Measurements from ENCODE around the gene ENTPD8.

Gene ENTPD8

GRCh38 chr9:137397675-137398423 is 43.3 kb downstream of the ENTPD8 start:
- Mint-ChIP-seq H3K9me3 (no peaks in the 10 kb centered on the region), H3K4me3 (no peak overlapping the region), H3K27ac (ENCODE audit: low read depth) (no peak overlapping the region), H3K4me1 (peaks cover 26% of the 10 kb centered on the region), H3K36me3 (ENCODE audit: insufficient read depth) (peaks cover 5% of the 10 kb centered on the region), H3K27me3 (no peaks in the 10 kb centered on the region)
- ATAC-seq (replicated peaks; ENCODE audit: extremely low read depth, poor library complexity, severe bottlenecking) (no peak), DNase-seq (ENCODE audit: low spot score in 2 of 2) (no peak)

DNA sequence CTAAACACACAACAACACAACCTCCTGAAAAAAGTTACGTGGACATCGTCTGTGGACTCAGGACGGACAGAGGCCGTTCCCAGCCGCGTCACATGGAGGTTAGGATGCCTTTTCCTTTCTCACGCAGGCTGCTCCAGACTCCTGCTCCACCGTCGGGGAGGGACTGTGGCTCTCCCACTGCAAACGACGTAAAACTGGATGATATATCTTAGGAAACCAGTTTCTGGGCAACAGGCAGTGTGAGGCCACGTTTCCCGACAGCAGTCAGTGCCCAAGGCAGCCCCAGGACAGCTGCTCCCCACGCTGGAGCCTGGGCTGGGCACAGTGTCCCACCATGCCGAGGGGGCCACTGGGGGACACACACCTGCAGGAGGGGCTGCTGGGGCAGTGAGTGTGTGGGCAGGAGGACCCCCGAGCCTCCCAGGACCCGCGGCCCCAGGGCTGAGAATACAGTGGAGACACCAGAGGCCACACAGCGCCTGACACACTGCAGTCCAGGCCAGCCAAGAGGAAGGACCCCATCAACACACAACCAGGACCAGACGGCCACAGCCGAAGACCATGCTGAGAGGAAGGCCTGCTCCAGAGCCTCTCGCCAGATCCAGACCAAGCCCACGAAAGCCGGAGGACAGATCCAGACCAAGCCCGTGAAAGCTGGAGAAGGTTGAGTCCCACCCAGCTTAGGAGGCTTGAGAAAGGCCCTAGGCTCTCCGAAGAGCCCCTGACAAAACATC is 44.4 kb downstream of the ENTPD8 start:
- peaks cover 18% of the 10 kb centered on the region for H3K4me1 Mint-ChIP-seq
- ATAC-seq (replicated peaks; ENCODE audit: extremely low read depth, poor library complexity, severe bottlenecking) (no peak), DNase-seq (ENCODE audit: low spot score in 2 of 2) (no peak)
- H3K4me3 Mint-ChIP-seq: no peak overlapping the region
- H3K36me3 Mint-ChIP-seq (ENCODE audit: insufficient read depth): peaks cover 2% of the 10 kb centered on the region
- no peak overlapping the region for H3K27ac Mint-ChIP-seq (ENCODE audit: low read depth)
- no peaks in the 10 kb centered on the region for H3K9me3 Mint-ChIP-seq
- H3K27me3 Mint-ChIP-seq: no peaks in the 10 kb centered on the region

DNA sequence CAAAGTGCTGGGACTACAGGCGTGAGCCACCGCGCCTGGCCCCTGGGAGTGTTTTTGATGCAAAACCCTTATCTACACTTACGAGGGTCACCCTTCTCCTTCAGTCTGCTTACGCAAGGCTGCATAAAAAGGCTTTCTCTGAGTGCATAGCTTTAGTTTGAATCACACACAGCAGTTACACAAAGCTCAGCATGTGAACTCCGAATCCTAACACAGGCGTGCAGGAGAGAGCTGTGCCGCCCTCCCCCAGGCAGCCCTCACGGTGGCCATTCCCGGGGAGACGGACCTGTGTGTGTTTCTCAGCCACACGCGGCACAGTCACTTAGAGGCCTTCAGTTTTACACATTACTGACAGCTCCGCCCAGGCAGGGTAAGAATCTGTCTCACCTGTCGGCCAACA is 44.9 kb downstream of the ENTPD8 start:
- Mint-ChIP-seq H3K4me1 (peaks cover 18% of the 10 kb centered on the region), H3K27ac (ENCODE audit: low read depth) (no peak overlapping the region), H3K9me3 (no peaks in the 10 kb centered on the region), H3K4me3 (no peak overlapping the region), H3K36me3 (ENCODE audit: insufficient read depth) (peaks cover 2% of the 10 kb centered on the region), H3K27me3 (no peaks in the 10 kb centered on the region)
- ATAC-seq (replicated peaks; ENCODE audit: extremely low read depth, poor library complexity, severe bottlenecking) (no peak), DNase-seq (ENCODE audit: low spot score in 2 of 2) (no peak)

DNA sequence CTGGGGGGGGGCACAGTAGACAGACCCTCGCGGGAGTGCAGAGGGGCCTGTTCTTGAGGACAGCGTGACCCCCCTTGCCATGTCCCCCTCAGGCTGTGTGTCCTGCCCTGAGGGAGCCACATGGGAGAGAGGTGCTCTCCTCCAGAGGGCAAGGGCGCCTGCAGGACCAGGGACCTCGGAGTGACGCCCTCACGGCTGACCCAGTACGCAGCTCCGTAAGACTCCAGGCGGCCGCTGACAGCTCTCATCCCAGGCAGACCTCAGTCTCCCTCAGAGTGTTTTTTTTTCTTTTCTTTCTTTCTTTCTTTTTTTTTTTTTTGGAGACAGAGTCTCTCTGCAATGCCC is 45.5 kb downstream of the ENTPD8 start:
- no peaks in the 10 kb centered on the region for H3K9me3 Mint-ChIP-seq
- ATAC-seq (replicated peaks; ENCODE audit: extremely low read depth, poor library complexity, severe bottlenecking) (no peak), DNase-seq (ENCODE audit: low spot score in 2 of 2) (no peak)
- peaks cover 18% of the 10 kb centered on the region for H3K4me1 Mint-ChIP-seq
- H3K27ac Mint-ChIP-seq (ENCODE audit: low read depth): no peak overlapping the region
- H3K27me3 Mint-ChIP-seq: no peaks in the 10 kb centered on the region
- no peaks in the 10 kb centered on the region for H3K36me3 Mint-ChIP-seq (ENCODE audit: insufficient read depth)
- no peak overlapping the region for H3K4me3 Mint-ChIP-seq

GRCh38 chr9:137394866-137395665 is 46.1 kb downstream of the ENTPD8 start:
- no peaks in the 10 kb centered on the region for H3K27me3 Mint-ChIP-seq
- H3K9me3 Mint-ChIP-seq: no peaks in the 10 kb centered on the region
- H3K36me3 Mint-ChIP-seq (ENCODE audit: insufficient read depth): no peaks in the 10 kb centered on the region
- peaks cover 18% of the 10 kb centered on the region for H3K4me1 Mint-ChIP-seq
- no peak overlapping the region for H3K4me3 Mint-ChIP-seq
- no peak overlapping the region for H3K27ac Mint-ChIP-seq (ENCODE audit: low read depth)
- no peak for DNase-seq (ENCODE audit: low spot score in 2 of 2)
- no peak for ATAC-seq (replicated peaks; ENCODE audit: extremely low read depth, poor library complexity, severe bottlenecking)

DNA sequence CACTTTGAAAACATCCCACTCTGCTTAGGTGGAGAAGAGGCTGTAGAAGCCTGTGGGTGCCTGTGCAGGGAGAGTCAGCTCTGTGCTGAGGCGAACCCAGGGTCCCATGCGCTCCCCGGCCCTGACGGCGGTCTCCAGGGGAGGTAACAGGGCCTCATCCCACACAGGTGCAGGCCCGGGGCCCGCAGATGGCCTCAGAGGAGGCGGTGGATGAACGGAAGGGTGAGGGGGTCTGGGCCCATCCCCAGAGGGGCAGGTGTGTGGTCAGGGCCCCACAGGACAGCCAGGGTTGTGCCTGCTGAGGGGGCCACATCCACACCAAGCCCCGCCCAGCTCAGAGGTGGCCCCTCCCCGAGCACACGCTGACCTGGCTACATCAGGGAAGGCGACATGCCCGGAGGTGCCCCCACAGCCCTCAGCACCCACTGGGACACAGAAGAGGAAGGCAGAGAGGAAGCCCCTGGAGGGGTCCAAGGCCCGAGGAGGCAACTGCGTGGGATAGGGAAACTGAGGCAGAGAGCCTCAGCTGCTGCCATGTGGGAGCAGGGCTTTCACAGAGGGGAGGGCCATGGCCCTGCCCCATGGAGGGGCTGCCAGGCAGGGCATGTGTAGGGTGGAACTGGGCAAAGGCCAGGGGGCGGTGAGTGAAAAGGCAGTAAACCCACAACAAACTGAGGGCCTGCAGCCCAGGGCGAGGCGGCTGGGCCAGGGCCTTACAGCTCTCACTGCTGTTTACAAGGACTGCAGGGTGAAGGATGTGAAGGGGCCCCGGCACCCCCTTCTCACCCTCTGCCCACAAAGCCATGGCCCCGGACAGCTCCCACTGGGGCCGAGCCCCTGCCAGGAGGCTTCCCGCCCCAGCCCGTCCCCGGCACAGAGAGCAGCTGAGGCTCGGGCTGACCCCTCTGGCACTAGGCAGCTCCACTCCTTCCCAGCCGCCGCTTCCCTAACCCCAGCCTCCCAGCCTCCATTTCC is 47.7 kb downstream of the ENTPD8 start:
- Mint-ChIP-seq H3K36me3 (ENCODE audit: insufficient read depth) (no peaks in the 10 kb centered on the region), H3K27me3 (no peaks in the 10 kb centered on the region), H3K4me3 (no peak overlapping the region), H3K27ac (ENCODE audit: low read depth) (no peak overlapping the region), H3K4me1 (peaks cover 12% of the 10 kb centered on the region), H3K9me3 (no peaks in the 10 kb centered on the region)
- DNase-seq (ENCODE audit: low spot score in 2 of 2) (no peak), ATAC-seq (replicated peaks; ENCODE audit: extremely low read depth, poor library complexity, severe bottlenecking) (no peak)

DNA sequence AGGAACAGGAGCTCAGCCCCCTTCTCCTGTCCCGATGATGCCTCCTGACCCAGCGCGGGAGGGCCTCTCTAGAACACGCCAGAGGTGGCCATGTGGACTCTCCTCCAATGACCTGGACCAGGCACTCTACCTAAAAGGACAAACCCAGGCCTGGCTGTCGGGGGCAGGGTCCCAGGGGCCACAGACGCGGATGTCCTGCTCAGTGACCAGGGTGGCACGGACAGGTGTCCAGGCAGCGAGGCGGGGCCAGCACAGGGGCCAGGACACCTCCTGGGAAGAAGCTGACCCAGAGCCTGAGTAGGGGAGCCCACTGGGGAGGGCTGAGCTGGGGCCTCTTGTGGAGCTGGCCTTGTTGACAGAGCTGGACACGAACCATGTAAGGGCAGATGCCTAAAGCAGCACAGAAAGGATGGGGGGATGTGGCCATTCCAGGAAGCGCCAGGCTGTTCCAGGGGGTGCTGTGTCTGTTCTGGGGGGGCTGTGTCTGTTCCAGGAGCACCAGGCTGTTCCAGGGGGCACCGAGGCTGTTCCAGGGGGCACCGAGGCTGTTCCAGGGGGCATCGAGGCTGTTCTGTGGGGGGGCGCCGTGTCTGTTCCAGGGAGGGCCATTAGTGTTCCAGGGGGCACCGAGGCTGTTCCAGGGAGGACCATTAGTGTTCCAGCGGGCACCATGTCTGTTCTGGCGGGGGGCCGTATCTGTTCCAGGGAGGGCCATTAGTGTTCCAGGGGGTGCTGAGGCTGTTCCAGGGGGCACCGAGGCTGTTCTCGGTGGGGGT is 48.7 kb downstream of the ENTPD8 start:
- H3K36me3 Mint-ChIP-seq (ENCODE audit: insufficient read depth): no peaks in the 10 kb centered on the region

DNA sequence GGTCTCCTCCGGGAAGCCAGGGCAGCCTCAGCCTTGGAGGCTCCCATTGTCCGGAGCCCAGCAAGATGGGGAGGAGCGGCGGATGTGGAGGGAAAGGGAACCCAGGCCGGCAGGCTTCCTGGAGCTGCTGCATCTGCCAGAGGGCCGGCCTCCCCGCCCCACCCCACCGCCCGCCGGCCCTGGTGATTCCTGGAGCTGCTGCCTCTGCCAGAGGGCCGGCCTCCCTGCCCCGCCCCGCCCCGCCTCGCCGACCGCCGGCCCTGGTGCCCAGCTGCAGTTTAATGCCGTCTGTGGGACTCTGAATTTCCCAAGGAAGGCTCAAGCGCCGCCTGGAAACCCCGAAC is 49.8 kb downstream of the ENTPD8 start:
- no peaks in the 10 kb centered on the region for H3K27me3 Mint-ChIP-seq
- H3K4me3 Mint-ChIP-seq: no peak overlapping the region
- H3K27ac Mint-ChIP-seq (ENCODE audit: low read depth): no peak overlapping the region
- peaks cover 7% of the 10 kb centered on the region for H3K4me1 Mint-ChIP-seq
- ATAC-seq (replicated peaks; ENCODE audit: extremely low read depth, poor library complexity, severe bottlenecking): no peak
- no peak for DNase-seq (ENCODE audit: low spot score in 2 of 2)
- no peaks in the 10 kb centered on the region for H3K9me3 Mint-ChIP-seq
- H3K36me3 Mint-ChIP-seq (ENCODE audit: insufficient read depth): no peaks in the 10 kb centered on the region

More for the DNA sequence above, 48.7 kb downstream of the ENTPD8 start:
- peaks cover 7% of the 10 kb centered on the region for H3K4me1 Mint-ChIP-seq
- H3K27ac Mint-ChIP-seq (ENCODE audit: low read depth): no peak overlapping the region
- H3K27me3 Mint-ChIP-seq: no peaks in the 10 kb centered on the region
- H3K4me3 Mint-ChIP-seq: no peak overlapping the region
- DNase-seq (ENCODE audit: low spot score in 2 of 2) (no peak), ATAC-seq (replicated peaks; ENCODE audit: extremely low read depth, poor library complexity, severe bottlenecking) (no peak)
- no peaks in the 10 kb centered on the region for H3K9me3 Mint-ChIP-seq

DNA sequence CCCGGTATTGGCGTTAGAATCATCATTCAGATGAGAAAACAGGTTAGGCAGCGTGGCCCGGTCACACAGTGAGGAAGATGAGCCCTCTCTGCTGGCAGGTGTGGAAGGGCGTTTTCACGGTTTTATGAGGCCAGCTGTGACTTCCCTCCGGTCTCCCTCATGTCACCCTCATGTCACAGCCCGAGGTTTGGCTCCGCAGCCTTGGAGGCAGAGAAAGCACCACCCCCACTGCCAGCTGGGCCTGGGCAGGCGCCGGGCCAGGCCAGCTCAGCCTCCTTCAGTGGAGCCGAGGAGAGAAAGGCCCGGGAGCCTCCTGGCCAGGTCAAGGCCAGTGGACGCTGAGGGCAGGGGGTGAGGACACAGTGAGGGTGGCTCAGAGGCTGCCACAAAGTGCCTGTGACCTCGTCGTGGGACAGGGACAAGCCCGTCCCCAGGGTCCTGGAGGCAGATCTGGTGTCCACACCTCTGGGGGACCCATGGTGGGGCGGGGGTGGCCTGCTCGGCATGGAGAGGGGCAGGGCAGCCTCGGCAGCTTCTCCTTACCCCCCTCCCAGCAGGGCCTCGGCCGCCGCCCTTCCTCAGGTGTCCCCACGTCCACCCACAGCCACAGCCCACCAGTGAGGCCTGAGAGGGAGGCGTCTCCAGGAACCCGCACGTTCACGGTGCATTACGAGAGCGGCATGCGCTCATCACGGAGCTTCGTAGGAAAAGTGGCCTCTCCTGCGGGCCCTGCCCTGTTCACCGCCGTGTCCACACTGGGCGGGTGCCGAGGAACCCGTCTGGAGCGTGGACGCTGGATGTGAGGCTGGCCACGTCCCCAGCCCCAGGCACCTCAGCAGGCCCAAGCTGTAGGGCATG is 50.4 kb downstream of the ENTPD8 start:
- H3K36me3 Mint-ChIP-seq (ENCODE audit: insufficient read depth): no peaks in the 10 kb centered on the region
- H3K4me1 Mint-ChIP-seq: peaks cover 7% of the 10 kb centered on the region
- no peak for ATAC-seq (replicated peaks; ENCODE audit: extremely low read depth, poor library complexity, severe bottlenecking)
- H3K27ac Mint-ChIP-seq (ENCODE audit: low read depth): no peak overlapping the region
- no peaks in the 10 kb centered on the region for H3K27me3 Mint-ChIP-seq
- H3K9me3 Mint-ChIP-seq: no peaks in the 10 kb centered on the region
- DNase-seq (ENCODE audit: low spot score in 2 of 2): no peak
- H3K4me3 Mint-ChIP-seq: no peak overlapping the region

GRCh38 chr9:137389428-137389746 is 51.8 kb downstream of the ENTPD8 start:
- Mint-ChIP-seq H3K36me3 (ENCODE audit: insufficient read depth) (no peaks in the 10 kb centered on the region), H3K9me3 (no peaks in the 10 kb centered on the region), H3K27ac (ENCODE audit: low read depth) (no peak overlapping the region), H3K4me3 (no peak overlapping the region), H3K4me1 (peaks cover 7% of the 10 kb centered on the region), H3K27me3 (no peaks in the 10 kb centered on the region)
- DNase-seq (ENCODE audit: low spot score in 2 of 2): no peak
- ATAC-seq (replicated peaks; ENCODE audit: extremely low read depth, poor library complexity, severe bottlenecking): no peak
